GM12872 (cell line): ENCODE data around the gene N4BP2L2.

ENCODE experiments used
- TF ChIP-seq, protein P1 (sequence below): IDR thresholded peaks from 3 replicates; pipeline ENCODE4 v1.5.1; 2011; ENCODE audit warnings: low read depth, mild to moderate bottlenecking, low read length, moderate library complexity; ENCODE audit not compliant: insufficient read depth

Gene N4BP2L2

GRCh38 chr13:32419862-32420261, 118.7 kb downstream of the N4BP2L2 start:
- TF ChIP-seq, protein P1, sequence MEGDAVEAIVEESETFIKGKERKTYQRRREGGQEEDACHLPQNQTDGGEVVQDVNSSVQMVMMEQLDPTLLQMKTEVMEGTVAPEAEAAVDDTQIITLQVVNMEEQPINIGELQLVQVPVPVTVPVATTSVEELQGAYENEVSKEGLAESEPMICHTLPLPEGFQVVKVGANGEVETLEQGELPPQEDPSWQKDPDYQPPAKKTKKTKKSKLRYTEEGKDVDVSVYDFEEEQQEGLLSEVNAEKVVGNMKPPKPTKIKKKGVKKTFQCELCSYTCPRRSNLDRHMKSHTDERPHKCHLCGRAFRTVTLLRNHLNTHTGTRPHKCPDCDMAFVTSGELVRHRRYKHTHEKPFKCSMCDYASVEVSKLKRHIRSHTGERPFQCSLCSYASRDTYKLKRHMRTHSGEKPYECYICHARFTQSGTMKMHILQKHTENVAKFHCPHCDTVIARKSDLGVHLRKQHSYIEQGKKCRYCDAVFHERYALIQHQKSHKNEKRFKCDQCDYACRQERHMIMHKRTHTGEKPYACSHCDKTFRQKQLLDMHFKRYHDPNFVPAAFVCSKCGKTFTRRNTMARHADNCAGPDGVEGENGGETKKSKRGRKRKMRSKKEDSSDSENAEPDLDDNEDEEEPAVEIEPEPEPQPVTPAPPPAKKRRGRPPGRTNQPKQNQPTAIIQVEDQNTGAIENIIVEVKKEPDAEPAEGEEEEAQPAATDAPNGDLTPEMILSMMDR = no peak

- TF ChIP-seq, protein P1 = no peak
These were observed 120.6 kb downstream of the N4BP2L2 start for GRCh38 chr13:32417995-32418394.

DNA sequence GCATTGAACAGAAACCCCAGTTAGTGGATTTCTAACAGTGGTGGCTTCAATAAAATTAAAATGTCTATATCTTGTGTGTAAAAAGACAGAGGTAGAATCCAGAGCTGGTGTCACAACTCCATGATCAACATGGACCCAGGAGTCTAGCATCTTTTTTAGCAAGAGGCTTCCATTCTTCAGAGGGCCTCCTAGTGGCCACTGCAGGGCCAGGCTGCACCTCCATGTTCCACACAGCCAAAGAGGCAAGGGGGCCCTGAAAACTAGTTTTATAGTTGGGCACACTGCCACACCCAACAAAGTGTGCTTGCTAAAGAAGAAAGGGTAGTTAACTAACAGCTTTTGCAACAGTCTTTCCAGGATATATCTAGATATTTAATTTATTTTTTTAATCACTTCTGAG, 123.6 kb downstream of the N4BP2L2 start:
- TF ChIP-seq, protein P1 = peak; percentile 62

DNA sequence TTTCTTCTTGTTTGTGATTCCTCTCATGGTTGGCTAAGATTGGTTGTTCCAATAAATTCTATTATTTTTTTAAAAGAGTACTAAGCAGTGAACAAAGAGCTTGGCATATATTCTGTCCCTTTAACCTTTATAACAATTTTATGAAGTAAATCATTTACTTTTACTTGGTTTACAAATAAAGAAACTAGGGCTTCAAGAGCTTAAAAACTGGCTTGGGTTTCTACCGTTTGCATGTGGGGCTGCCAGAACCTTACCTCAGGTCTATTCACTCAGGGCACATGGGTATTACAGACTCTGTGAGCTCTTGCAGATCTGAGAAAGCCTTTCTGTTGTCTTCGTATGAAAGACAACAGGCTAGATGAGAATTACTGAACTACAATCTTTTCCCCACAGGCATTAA, 124.0 kb downstream of the N4BP2L2 start:
- TF ChIP-seq, protein P1 = no peak

DNA sequence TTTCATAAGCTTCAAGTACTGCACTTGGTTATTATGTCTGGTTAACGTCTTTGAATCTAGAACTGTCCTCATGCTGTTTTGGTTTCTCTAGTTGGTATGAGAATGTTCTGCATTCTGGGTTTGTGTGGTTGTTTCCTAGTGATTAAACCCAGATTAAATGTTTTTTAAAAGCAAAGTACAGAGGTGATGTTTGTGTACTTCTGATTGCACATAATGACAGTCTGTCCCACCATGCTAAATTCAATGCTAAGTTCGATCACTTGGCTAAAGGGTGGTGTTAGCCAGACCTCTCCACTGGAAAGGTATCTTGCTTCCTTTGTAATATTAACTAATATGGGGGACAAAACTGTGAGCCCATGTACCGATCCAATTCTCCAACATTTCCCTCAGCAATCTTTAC, 125.3 kb downstream of the N4BP2L2 start:
- TF ChIP-seq, protein P1 = no peak

- TF ChIP-seq, protein P1 = no peak
These were observed 128.8 kb downstream of the N4BP2L2 start for GRCh38 chr13:32409561-32410421.

DNA sequence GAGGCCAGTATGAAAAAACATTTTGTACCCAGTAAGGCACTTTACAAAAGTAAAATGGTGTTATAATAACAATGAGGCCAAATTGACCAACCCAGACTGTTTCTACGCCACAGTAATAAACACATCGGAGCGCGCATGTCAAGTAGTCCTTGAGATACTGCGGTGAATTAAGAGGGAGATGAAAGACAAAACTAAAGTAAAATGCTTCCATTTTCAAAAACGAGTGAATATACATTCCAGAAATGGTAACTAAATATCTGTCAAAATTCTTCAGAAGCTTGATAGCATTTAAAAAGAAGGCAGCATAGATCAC, 129.6 kb downstream of the N4BP2L2 start:
- TF ChIP-seq, protein P1 = no peak
